Astrocyte (in vitro differentiated cells and primary cell): Measurements from ENCODE around the gene PKHD1. TPM values are rescaled to one million over a fixed set of nuclear protein-coding genes. Genes with fewer than 3 reads are reported as not detected.

Source experiments
- DNase-seq: peaks from one replicate; pipeline ENCODE4 v3.0.0-alpha.2; 2010; ENCODE audit warnings: low read depth
- FAIRE-seq: peaks from 2 replicates; lab custom pipeline; 2011; peaks lifted over from hg19 to GRCh38; lab: Jason Lieb, UNC
- H2AFZ ChIP-seq: 2 replicates; pipeline ENCODE4 v1.6.0; 2012; ENCODE audit warnings: low read depth, low read length, inconsistent platforms
- H3K27ac ChIP-seq: 2 replicates; pipeline ENCODE4 v1.5.1; 2011; ENCODE audit warnings: low read depth, low read length, inconsistent platforms
- H3K27me3 ChIP-seq: 2 replicates; pipeline ENCODE4 v1.6.0; 2011; ENCODE audit warnings: low read length, inconsistent platforms; ENCODE audit not compliant: insufficient read depth
- H3K36me3 ChIP-seq: 2 replicates; pipeline ENCODE4 v1.5.1; 2011; ENCODE audit warnings: low read length, inconsistent platforms; ENCODE audit not compliant: insufficient read depth
- H3K4me1 ChIP-seq: 2 replicates; pipeline ENCODE4 v1.5.1; 2011; ENCODE audit warnings: low read length, inconsistent platforms; ENCODE audit not compliant: insufficient read depth
- H3K4me2 ChIP-seq: 2 replicates; pipeline ENCODE4 v1.6.0; 2012; ENCODE audit warnings: low read length, inconsistent platforms
- H3K4me3 ChIP-seq: 2 replicates; pipeline ENCODE4 v1.5.1; 2011; ENCODE audit warnings: low read depth, mild to moderate bottlenecking, low read length, inconsistent platforms; ENCODE audit not compliant: insufficient read depth
- H3K79me2 ChIP-seq: 2 replicates; pipeline ENCODE4 v1.6.0; 2012; ENCODE audit warnings: mild to moderate bottlenecking, low read length, inconsistent platforms; ENCODE audit not compliant: insufficient read depth
- H3K9ac ChIP-seq: 2 replicates; pipeline ENCODE4 v1.6.0; 2012; ENCODE audit warnings: mild to moderate bottlenecking, low read length, inconsistent platforms
- H3K9me3 ChIP-seq: 2 replicates; pipeline ENCODE4 v1.5.1; 2012; ENCODE audit warnings: low read depth, mild to moderate bottlenecking, low read length, inconsistent platforms; ENCODE audit not compliant: insufficient read depth
- H4K20me1 ChIP-seq: 2 replicates; pipeline ENCODE4 v1.6.0; 2012; ENCODE audit warnings: low read length, inconsistent platforms; ENCODE audit not compliant: insufficient read depth
- H3K27ac Mint-ChIP-seq: one replicate; pipeline ENCODE4 v1.8.0; 2021; ENCODE audit warnings: mild to moderate bottlenecking, mixed read lengths; ENCODE audit not compliant: unreplicated experiment
- H3K27me3 Mint-ChIP-seq: one replicate; pipeline ENCODE4 v1.8.0; 2021; ENCODE audit warnings: low read depth, mixed read lengths; ENCODE audit not compliant: unreplicated experiment
- H3K36me3 Mint-ChIP-seq: one replicate; pipeline ENCODE4 v1.8.0; 2021; ENCODE audit warnings: low read depth, mixed read lengths; ENCODE audit not compliant: unreplicated experiment
- H3K4me1 Mint-ChIP-seq: one replicate; pipeline ENCODE4 v1.8.0; 2021; ENCODE audit warnings: low read depth, mixed read lengths; ENCODE audit not compliant: unreplicated experiment
- H3K4me3 Mint-ChIP-seq: one replicate; pipeline ENCODE4 v1.8.0; 2021; ENCODE audit warnings: mild to moderate bottlenecking, moderate library complexity, mixed read lengths; ENCODE audit not compliant: unreplicated experiment
- H3K9me3 Mint-ChIP-seq: one replicate; pipeline ENCODE4 v1.8.0; 2021; ENCODE audit warnings: mild to moderate bottlenecking, mixed read lengths; ENCODE audit not compliant: unreplicated experiment
- EZH2 ChIP-seq: IDR thresholded peaks from 2 replicates; pipeline ENCODE4 v1.6.1; 2012; ENCODE audit warnings: mild to moderate bottlenecking, low read length, inconsistent platforms; ENCODE audit not compliant: insufficient read depth
- total RNA-seq: library from RNA; stranded (reverse); gene quantifications from 2 replicates; pipeline ENCODE4 v1.2.1, GENCODE V29; 2021
- TF ChIP-seq, protein P1 (sequence below): IDR thresholded peaks from 2 replicates; pipeline ENCODE4 v1.5.1; 2011; ENCODE audit warnings: low read depth, mild to moderate bottlenecking, inconsistent platforms, low read length, moderate library complexity; ENCODE audit not compliant: insufficient read depth

Gene PKHD1
- total RNA-seq, 1 donor from 2014 or later: 0.16 TPM

- TF ChIP-seq EZH2: no peak
- TF ChIP-seq, protein P1, sequence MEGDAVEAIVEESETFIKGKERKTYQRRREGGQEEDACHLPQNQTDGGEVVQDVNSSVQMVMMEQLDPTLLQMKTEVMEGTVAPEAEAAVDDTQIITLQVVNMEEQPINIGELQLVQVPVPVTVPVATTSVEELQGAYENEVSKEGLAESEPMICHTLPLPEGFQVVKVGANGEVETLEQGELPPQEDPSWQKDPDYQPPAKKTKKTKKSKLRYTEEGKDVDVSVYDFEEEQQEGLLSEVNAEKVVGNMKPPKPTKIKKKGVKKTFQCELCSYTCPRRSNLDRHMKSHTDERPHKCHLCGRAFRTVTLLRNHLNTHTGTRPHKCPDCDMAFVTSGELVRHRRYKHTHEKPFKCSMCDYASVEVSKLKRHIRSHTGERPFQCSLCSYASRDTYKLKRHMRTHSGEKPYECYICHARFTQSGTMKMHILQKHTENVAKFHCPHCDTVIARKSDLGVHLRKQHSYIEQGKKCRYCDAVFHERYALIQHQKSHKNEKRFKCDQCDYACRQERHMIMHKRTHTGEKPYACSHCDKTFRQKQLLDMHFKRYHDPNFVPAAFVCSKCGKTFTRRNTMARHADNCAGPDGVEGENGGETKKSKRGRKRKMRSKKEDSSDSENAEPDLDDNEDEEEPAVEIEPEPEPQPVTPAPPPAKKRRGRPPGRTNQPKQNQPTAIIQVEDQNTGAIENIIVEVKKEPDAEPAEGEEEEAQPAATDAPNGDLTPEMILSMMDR: no peak
- FAIRE-seq (no peak), DNase-seq (no peak)
- no peak overlapping the region for H2AFZ ChIP-seq
- no peaks in the 10 kb centered on the region for H3K36me3 ChIP-seq
- no peaks in the 10 kb centered on the region for H3K9me3 ChIP-seq
- no peak overlapping the region for H3K27ac ChIP-seq
- no peaks in the 10 kb centered on the region for H3K27me3 Mint-ChIP-seq
- H3K9me3 Mint-ChIP-seq: peaks cover 3% of the 10 kb centered on the region
- H3K27me3 ChIP-seq: no peaks in the 10 kb centered on the region
- H3K4me3 ChIP-seq: no peak overlapping the region
- H3K4me2 ChIP-seq: no peak overlapping the region
- no peak overlapping the region for H3K9ac ChIP-seq
- H3K36me3 Mint-ChIP-seq: no peaks in the 10 kb centered on the region
- no peak overlapping the region for H3K4me3 Mint-ChIP-seq
- no peaks in the 10 kb centered on the region for H3K79me2 ChIP-seq
- no peaks in the 10 kb centered on the region for H3K4me1 Mint-ChIP-seq
- no peaks in the 10 kb centered on the region for H4K20me1 ChIP-seq
- H3K4me1 ChIP-seq: no peaks in the 10 kb centered on the region
- H3K27ac Mint-ChIP-seq: no peak overlapping the region
Observed at GRCh38 chr6:51568771-51569170, 518.6 kb downstream of the PKHD1 start.

- H3K36me3 Mint-ChIP-seq: no peaks in the 10 kb centered on the region
- H2AFZ ChIP-seq: no peak overlapping the region
- no peaks in the 10 kb centered on the region for H3K4me1 ChIP-seq
Observed at GRCh38 chr6:51565472-51565871, 521.9 kb downstream of the PKHD1 start.

More at GRCh38 chr6:51565472-51565871, 521.9 kb downstream of the PKHD1 start:
- no peaks in the 10 kb centered on the region for H3K4me1 Mint-ChIP-seq
- Histone ChIP-seq H3K27ac (no peak overlapping the region), H3K9ac (no peak overlapping the region), H3K9me3 (no peaks in the 10 kb centered on the region), H4K20me1 (no peaks in the 10 kb centered on the region), H3K4me3 (no peak overlapping the region), H3K79me2 (no peaks in the 10 kb centered on the region), H3K36me3 (no peaks in the 10 kb centered on the region), H3K27me3 (no peaks in the 10 kb centered on the region), H3K4me2 (no peak overlapping the region)
- peaks cover 3% of the 10 kb centered on the region for H3K9me3 Mint-ChIP-seq
- DNase-seq (no peak), FAIRE-seq (no peak)
- no peaks in the 10 kb centered on the region for H3K27me3 Mint-ChIP-seq
- H3K4me3 Mint-ChIP-seq: no peak overlapping the region
- TF ChIP-seq, protein P1: no peak
- no peak for TF ChIP-seq EZH2
- H3K27ac Mint-ChIP-seq: no peak overlapping the region

Other genes starting within 250 kb of the PKHD1 start
- not detected in 2 replicates for gene IL17A, start 98.8 kb upstream of the PKHD1 start, total RNA-seq
- not detected in 2 replicates for gene IL17F, start 156.9 kb upstream of the PKHD1 start, total RNA-seq
- gene MCM3, start 197.1 kb upstream of the PKHD1 start, total RNA-seq: 18.2 and 21.6 TPM in 2 replicates